ENCODE results near the gene RASGRF2. TPM values are rescaled to one million over a fixed set of nuclear protein-coding genes. Genes with fewer than 3 reads are reported as not detected.

RASGRF2 gene
- total and polyA plus RNA-seq, 9 of the 15 experiments (the other 6 are each of a cell fraction or from before 2014, with no cell fraction given): 0.01 to 0.22 (median 0.08) TPM; not detected in 2

- ATAC-seq (peak; percentile 66), DNase-seq (ENCODE audit: extremely low read depth in 1 of 4, low spot score in 3 of 4) (peak in 2 of 4 experiments; percentile 53 to 57), FAIRE-seq (peak; percentile 49)
- Histone ChIP-seq H3K79me2 (ENCODE audit: control insufficient read depth, insufficient read depth, low read length) (no peaks in the 10 kb centered on the region), H3K4me2 (ENCODE audit: insufficient read depth, low read length) (no peak overlapping the region), H3K4me1 (replicated peaks in 1 of 2; ENCODE audit: control insufficient read depth in 2 of 2, insufficient read depth in 2 of 2, low read length in 2 of 2) (peaks cover 0 to 3% of the 10 kb centered on the region in 2 experiments; a peak in 1 of 5 replicates), H3K4me3 (no peak overlapping the region), H4K20me1 (replicated peaks; ENCODE audit: control insufficient read depth, insufficient read depth, low read length) (no peaks in the 10 kb centered on the region), H3K9me1 (ENCODE audit: control insufficient read depth, insufficient read depth, low read length) (no peaks in the 10 kb centered on the region), H3K9ac (ENCODE audit: insufficient read depth in 1 of 2, low read depth in 2 of 2, low read length in 2 of 2) (no peak overlapping the region), H3K36me3 (ENCODE audit: control insufficient read depth, insufficient read depth, low read length) (no peaks in the 10 kb centered on the region), H2AFZ (ENCODE audit: low read depth, low read length) (no peak overlapping the region), H3K27ac (ENCODE audit: extremely low read depth, low read depth, low read length) (no peak overlapping the region), H3K27me3 (ENCODE audit: control insufficient read depth in 2 of 2, insufficient read depth in 2 of 2, low read length in 2 of 2) (peaks cover 37 to 68% of the 10 kb centered on the region in 2 experiments), H3K9me3 (replicated peaks; ENCODE audit: control insufficient read depth, insufficient read depth, low read depth, low read length) (no peaks in the 10 kb centered on the region)
- POLR2A ChIA-PET: no interaction called here
- in situ Hi-C loops (cut with MboI): loop anchor here (10.0 to 25.0 kb wide), 2 partner anchors 505 to 1078 kb away; no protein-coding TSS in a partner anchor
- BruUV-seq (replicated peaks): no TSS peak
- CTCF ChIA-PET (ENCODE audit: low intra/inter-chr PET ratio): interaction anchor here (0.7 kb wide), 1 partner anchor 17 kb away, joined by 4 read pairs; no protein-coding TSS in a partner anchor
- intact Hi-C loops (cut with micrococcal nuclease): loop anchor here (10.0 kb wide), 2 partner anchors 705 to 1095 kb away; partner anchors contain the start of gene FAM151B
- WGBS (ENCODE audit: insufficient coverage, low coverage, missing lambda C conversion rate): 1% methylated on average over 14 of the region's 14 CpGs
- no peak for TF ChIP-seq ZKSCAN8 (CRISPR knock-in tag; IDR thresholded peaks at IDR 0.05)
- peak; percentile 66; the same call in 1 of the 2 replicates for TF ChIP-seq ZBTB17 (CRISPR knock-in tag; IDR thresholded peaks at IDR 0.05)
- TF ChIP-seq TCF3 (CRISPR knock-in tag; IDR thresholded peaks at IDR 0.05): peak; percentile 72
- TF ChIP-seq ZNF24 (IDR thresholded peaks at IDR 0.05): peak; percentile 96
- peak; percentile 37; the same call in 1 of the 2 replicates for TF ChIP-seq DPF2 (IDR thresholded peaks at IDR 0.05)
- peak; percentile 82 for TF ChIP-seq CBFA2T3 (IDR thresholded peaks at IDR 0.05)
- no peak for TF ChIP-seq U2AF1 (optimal IDR thresholded peaks at IDR 0.05; ENCODE audit: low read depth, low read length)
- 0 out of 2 replicates have a peak, but pooled peaks have one; percentile 26 for TF ChIP-seq NCOR1 (IDR thresholded peaks at IDR 0.05)
- TF ChIP-seq ZNF318 (IDR thresholded peaks at IDR 0.05; ENCODE audit: borderline replicate concordance in 1 of 2, low read depth in 1 of 2): no peak
- peak; percentile 50; the same call in 1 of the 2 replicates for TF ChIP-seq GATA2 (CRISPR knock-in tag; IDR thresholded peaks at IDR 0.05)
- peak; percentile 63 for TF ChIP-seq ARID1B (IDR thresholded peaks at IDR 0.05)
- no peak for TF ChIP-seq NR0B1 (IDR thresholded peaks at IDR 0.05; ENCODE audit: partially characterized antibody)
- TF ChIP-seq GABPB2 (CRISPR knock-in tag; conservative IDR thresholded peaks at IDR 0.05): no peak
- no peak for TF ChIP-seq TFAM (CRISPR knock-in tag; conservative IDR thresholded peaks at IDR 0.05)
Observed at GRCh38 chr5:81189875-81190498, 229.8 kb downstream of the RASGRF2 start.

Measured in K562 (cell line).